Osteoblast (primary cell): ENCODE measurements around the gene PPM1L. TPM values are rescaled to one million over a fixed set of nuclear protein-coding genes. Genes with fewer than 3 reads are reported as not detected.

Source experiments
- DNase-seq: peaks from one replicate; pipeline ENCODE4 v3.0.0; 2011; ENCODE audit warnings: low spot score, mixed read lengths; ENCODE audit not compliant: insufficient read length; ENCODE audit errors: missing footprints
- H2AFZ ChIP-seq: 2 replicates; pipeline ENCODE4 v1.6.0; 2011; ENCODE audit warnings: mild to moderate bottlenecking, low read length
- H3K27ac ChIP-seq: 2 replicates; pipeline ENCODE4 v1.5.1; 2011; ENCODE audit warnings: mild to moderate bottlenecking, low read depth, low read length, moderate library complexity
- H3K27me3 ChIP-seq: 2 replicates; pipeline ENCODE4 v1.6.0; 2012; ENCODE audit warnings: mild to moderate bottlenecking, control low read depth, inconsistent platforms, low read length, moderate library complexity; ENCODE audit not compliant: insufficient read depth
- H3K36me3 ChIP-seq: 2 replicates; pipeline ENCODE4 v1.5.1; 2011; ENCODE audit warnings: mild to moderate bottlenecking, low read length, control low read depth, moderate library complexity; ENCODE audit not compliant: insufficient read depth
- H3K4me1 ChIP-seq: 2 replicates; pipeline ENCODE4 v1.5.1; 2011; ENCODE audit warnings: mild to moderate bottlenecking, low read length, control low read depth, moderate library complexity; ENCODE audit not compliant: insufficient read depth
- H3K4me2 ChIP-seq: 2 replicates; pipeline ENCODE4 v1.6.0; 2011; ENCODE audit warnings: mild to moderate bottlenecking, low read length; ENCODE audit not compliant: insufficient read depth
- H3K4me3 ChIP-seq: fragments of 200-600 bp; sonication (generic); 3 replicates; pipeline ENCODE4 v1.5.1; 2012; ENCODE audit warnings: mild to moderate bottlenecking, low read length, inconsistent platforms; ENCODE audit not compliant: insufficient read depth
- H3K79me2 ChIP-seq: 2 replicates; pipeline ENCODE4 v1.6.0; 2012; ENCODE audit warnings: mild to moderate bottlenecking, low read length, control low read depth, inconsistent platforms; ENCODE audit not compliant: insufficient read depth
- H3K9me3 ChIP-seq: 2 replicates; pipeline ENCODE4 v1.5.1; 2011; ENCODE audit warnings: low read depth, low read length, control low read depth
- H4K20me1 ChIP-seq: 2 replicates; pipeline ENCODE4 v1.6.0; 2012; ENCODE audit warnings: mild to moderate bottlenecking, low read length, control low read depth; ENCODE audit not compliant: insufficient read depth
- CTCF ChIP-seq: IDR thresholded peaks from 2 replicates; pipeline ENCODE4 v1.5.1; 2011; ENCODE audit warnings: mild to moderate bottlenecking, low read depth, low read length, moderate library complexity; ENCODE audit errors: extremely low read depth
- total RNA-seq: library from RNA; depleted of rRNA; stranded (reverse); fragments of >200 nt; gene quantifications from 2 replicates; pipeline ENCODE4 v1.2.3, GENCODE V29; 2012

Gene PPM1L
- total RNA-seq, 1 donor = 4.3 TPM

DNA sequence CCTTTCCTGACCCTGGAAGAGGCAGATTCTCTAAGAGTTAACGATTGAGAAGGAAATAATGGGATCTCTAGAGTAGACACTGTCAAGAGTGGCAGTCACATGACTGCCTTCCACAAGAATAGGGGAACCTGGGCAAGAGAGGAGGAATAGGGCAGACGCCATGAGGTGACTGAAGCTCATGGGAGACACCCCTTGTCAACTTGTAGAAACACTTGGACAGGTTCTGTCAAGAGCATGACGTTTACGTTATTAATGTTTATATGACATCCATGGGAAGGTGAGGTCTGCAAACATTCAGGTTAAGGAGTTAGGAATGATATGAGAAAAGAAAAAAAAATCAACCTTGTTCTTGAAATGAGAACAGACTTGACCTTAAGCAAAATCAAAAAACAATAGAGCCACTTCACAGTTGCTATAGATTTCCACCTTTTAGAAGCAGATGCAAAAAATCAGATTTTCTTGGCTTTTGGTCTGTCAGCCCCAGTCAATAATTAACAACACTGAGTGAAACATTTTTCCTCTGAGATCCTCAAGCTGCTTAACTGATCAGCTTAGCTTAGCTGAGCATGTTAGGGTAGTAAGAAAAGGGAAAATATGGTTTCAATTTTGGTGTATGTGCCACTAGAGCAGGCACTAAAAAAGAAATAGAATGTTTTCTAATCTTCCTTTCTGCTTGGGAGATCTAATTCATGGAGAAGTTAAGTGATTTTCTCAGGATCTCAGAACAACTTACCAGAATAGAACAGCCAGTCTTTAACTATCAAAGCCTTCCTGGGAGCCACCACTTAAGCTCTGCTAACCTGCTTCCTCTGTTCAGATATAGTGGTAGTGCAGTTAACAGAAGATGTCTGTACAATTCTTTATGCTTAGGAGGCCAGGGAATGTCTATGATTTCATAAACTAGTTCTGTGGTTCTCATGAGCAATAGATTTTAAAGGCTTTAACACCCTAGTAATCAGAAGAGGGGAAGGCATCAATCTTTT lies 232.2 kb downstream of the PPM1L start:
- Histone ChIP-seq H2AFZ (no peak overlapping the region), H3K27me3 (no peaks in the 10 kb centered on the region), H4K20me1 (no peaks in the 10 kb centered on the region), H3K4me3 (no peak overlapping the region), H3K36me3 (no peaks in the 10 kb centered on the region), H3K27ac (no peak overlapping the region), H3K4me2 (no peak overlapping the region), H3K4me1 (no peaks in the 10 kb centered on the region), H3K9me3 (no peaks in the 10 kb centered on the region), H3K79me2 (no peaks in the 10 kb centered on the region)
- no peak for TF ChIP-seq CTCF
- no peak for DNase-seq

- no peaks in the 10 kb centered on the region for H3K4me1 ChIP-seq
- no peak overlapping the region for H3K4me2 ChIP-seq
- no peaks in the 10 kb centered on the region for H3K79me2 ChIP-seq
- no peaks in the 10 kb centered on the region for H3K36me3 ChIP-seq
- H3K4me3 ChIP-seq = no peak overlapping the region
- H4K20me1 ChIP-seq = no peaks in the 10 kb centered on the region
- H2AFZ ChIP-seq = no peak overlapping the region
- H3K27ac ChIP-seq = no peak overlapping the region
- TF ChIP-seq CTCF = no peak
- no peak for DNase-seq
- no peaks in the 10 kb centered on the region for H3K9me3 ChIP-seq
- H3K27me3 ChIP-seq = no peaks in the 10 kb centered on the region
These were observed 234.4 kb downstream of the PPM1L start for GRCh38 chr3:160990446-160990845.

DNA sequence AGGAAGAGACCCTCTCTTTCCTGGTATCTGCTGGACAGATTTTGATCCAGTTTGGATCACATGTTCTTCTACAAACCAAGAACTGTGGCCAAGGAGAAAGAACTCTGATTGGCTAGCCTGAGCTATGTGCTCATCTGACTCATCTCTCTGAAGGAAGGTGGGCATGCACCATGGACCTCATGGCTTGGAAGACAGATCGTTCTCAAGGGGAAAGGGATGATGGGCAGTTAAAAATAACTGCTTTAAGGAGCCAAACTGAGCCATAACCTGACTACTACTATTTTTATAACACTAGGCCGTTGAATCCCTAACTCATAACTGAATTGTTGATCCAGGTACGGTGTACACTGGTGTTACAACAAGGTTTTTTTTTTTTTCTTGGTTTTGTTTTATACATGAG lies 236.7 kb downstream of the PPM1L start:
- H3K27me3 ChIP-seq = no peaks in the 10 kb centered on the region
- H3K9me3 ChIP-seq = no peaks in the 10 kb centered on the region
- no peak for DNase-seq
- H3K79me2 ChIP-seq = no peaks in the 10 kb centered on the region
- no peaks in the 10 kb centered on the region for H3K36me3 ChIP-seq
- no peaks in the 10 kb centered on the region for H4K20me1 ChIP-seq
- no peak overlapping the region for H3K27ac ChIP-seq
- no peak overlapping the region for H2AFZ ChIP-seq
- H3K4me3 ChIP-seq = no peak overlapping the region
- no peaks in the 10 kb centered on the region for H3K4me1 ChIP-seq
- no peak for TF ChIP-seq CTCF
- H3K4me2 ChIP-seq = no peak overlapping the region

GRCh38 chr3:160996811-160997210 lies 240.8 kb downstream of the PPM1L start:
- Histone ChIP-seq H3K4me2 (no peak overlapping the region), H3K27me3 (no peaks in the 10 kb centered on the region), H2AFZ (no peak overlapping the region), H3K79me2 (no peaks in the 10 kb centered on the region), H3K4me1 (no peaks in the 10 kb centered on the region), H3K9me3 (no peaks in the 10 kb centered on the region), H3K36me3 (no peaks in the 10 kb centered on the region), H3K4me3 (no peak overlapping the region), H4K20me1 (no peaks in the 10 kb centered on the region), H3K27ac (no peak overlapping the region)
- no peak for DNase-seq
- TF ChIP-seq CTCF = no peak
